Adrenal gland (tissue), 12 donors: ENCODE results near the gene HELZ. TPM values are rescaled to one million over a fixed set of nuclear protein-coding genes. Genes with fewer than 3 reads are reported as not detected.

Experiments used
- DNase-seq, 7 donors: peaks; one replicate each; pipeline ENCODE4 v3.0.0-alpha.2; 2019 to 2020
- H3K27ac ChIP-seq, 5 donors: fragments of 200-600 bp; sonication (generic) in 4 of 5; 1 replicate in 3 of 5; 2 replicates in 2 of 5; pipeline versions ENCODE4 v1.5.1 to v1.8.0; 2016 to 2020; ENCODE audit warnings: mild to moderate bottlenecking in 1 of 5
- H3K27me3 ChIP-seq: fragments of 200-600 bp; 2 replicates; pipeline ENCODE4 v1.8.0; 2021
- H3K36me3 ChIP-seq, 2 donors: fragments of 200-600 bp; replicated peaks in 1 of 2; 1 replicate in 1 of 2; 2 replicates in 1 of 2; pipeline versions ENCODE4 v1.5.1 to v1.8.0; 2018 to 2022
- H3K4me1 ChIP-seq, 2 donors: fragments of 200-600 bp; replicated peaks in 1 of 2; 1 replicate in 1 of 2; 2 replicates in 1 of 2; pipeline versions ENCODE4 v1.5.1 to v1.8.0; 2018 to 2021
- H3K4me3 ChIP-seq, 4 donors: fragments of 200-600 bp; sonication (generic) in 3 of 4; one replicate each; pipeline ENCODE4 v1.5.1; 2016 to 2018
- H3K9me3 ChIP-seq, 3 donors: fragments of 200-600 bp; sonication (generic) in 1 of 3; replicated peaks in 1 of 3; 1 replicate in 2 of 3; 2 replicates in 1 of 3; pipeline versions ENCODE4 v1.5.1 to v1.8.0; 2016 to 2021
- POLR2A ChIP-seq, 2 donors: fragments of 450-650 bp; IDR thresholded peaks; one replicate each; pipeline ENCODE4 v1.6.1; 2017; ENCODE audit warnings: antibody characterized with exemption in 2 of 2, mild to moderate bottlenecking in 2 of 2, moderate library complexity in 1 of 2
- WGBS, 4 donors: extraction: QIAGEN DNeasy Blood & Tissue Kit in 2 of 4; methylation state at CpG; one replicate each; pipeline versions ENCODE4 v1.1.5 to v1.1.7; 2013 to 2017; 5-methylcytosine and 5-hydroxymethylcytosine counted together
- intact Hi-C, 2 donors: fragments of 100-400 bp; cut with DNase I; formaldehyde crosslinking; loops; one replicate each; pipeline versions ENCODE4 v1.14.1 to v1.15.0; 2022 to 2023
- polyA plus RNA-seq, 3 donors: library from polyadenylated mRNA; stranded (reverse); fragments of 200-250 nt in 2 of 3; fragments of 350-450 nt in 1 of 3; fragmentation: Illumina TruSeq in 1 of 3; extraction: RNeasy Lipid Tissue Mini Kit (QIAGEN cat#74804) in 1 of 3; gene quantifications; one replicate each; pipeline ENCODE4 v1.2.3, GENCODE V29; 2013 to 2014
- total RNA-seq, 9 donors: library from RNA; depleted of rRNA in 4 of 9; stranded (reverse); fragments of >200 nt in 4 of 9; fragments of 120-200 nt in 1 of 9; fragmentation: NEBNext Ultra II Directional in 1 of 9; extraction: Animal tissue kit (Norgen Biotek cat#: 25700) in 1 of 9; gene quantifications; one replicate each; pipeline versions ENCODE4 v1.1.0 to v1.2.4, GENCODE V29; 2013 to 2023
- TF ChIP-seq, protein P1 (sequence below), 6 experiments: fragments of 450-650 bp in 4 of 6; fragments of 200-600 bp in 2 of 6; sonication (generic) in 1 of 6; IDR thresholded peaks; 1 replicate in 5 of 6; 2 replicates in 1 of 6; pipeline versions ENCODE4 v1.5.1 to v1.8.0; 2016 to 2021; ENCODE audit warnings: antibody characterized with exemption in 6 of 6, mild to moderate bottlenecking in 2 of 6, moderate library complexity in 1 of 6
- donor health status: healthy with polysubstance abuse.
- donor health status: Bipolar disorder and iron deficiency.
- donor health status: DM: yes; HTN: yes; CAD: no.
- donor health status: DM: no; HTN: no; CAD: no.
- donor health status: DM: no; HTN: no; CAD: no.
- donor health status: DM: yes; HTN: yes; CAD: no.

HELZ gene
- total and polyA plus RNA-seq, 12 donors: 3.1 to 88.0 (median 47.9) TPM

DNA sequence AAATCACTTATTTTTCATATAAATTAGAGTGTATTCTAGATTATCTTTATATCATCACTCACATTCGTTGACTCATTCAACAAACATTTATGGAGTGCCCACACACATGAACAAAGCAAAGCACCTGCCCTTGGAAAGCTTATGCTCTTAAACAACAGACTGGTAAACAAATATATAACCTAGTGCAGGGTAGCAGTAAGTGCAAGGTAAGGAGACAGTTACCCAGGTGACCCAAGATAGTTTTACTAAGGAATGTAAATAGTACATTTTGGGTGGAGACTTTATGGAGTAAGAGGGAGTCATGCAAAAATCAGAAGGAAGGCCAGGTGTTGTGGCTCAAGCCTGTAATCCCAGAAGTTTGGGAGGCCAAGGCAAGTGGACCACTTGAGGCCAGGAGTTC is 40.4 kb upstream of the HELZ start:
- intact Hi-C loops: no loop called here
- Histone ChIP-seq H3K9me3 (no peaks in the 10 kb centered on the region), H3K27me3 (no peaks in the 10 kb centered on the region), H3K27ac (no peak overlapping the region), H3K4me1 (peaks cover 4 to 8% of the 10 kb centered on the region in 2 donors), H3K36me3 (no peaks in the 10 kb centered on the region), H3K4me3 (no peak overlapping the region)
- DNase-seq: no peak
- WGBS, 4 donors: 80 to 93% (median 87%) methylated on average over 1 of the region's 1 CpG
- TF ChIP-seq, protein P1, sequence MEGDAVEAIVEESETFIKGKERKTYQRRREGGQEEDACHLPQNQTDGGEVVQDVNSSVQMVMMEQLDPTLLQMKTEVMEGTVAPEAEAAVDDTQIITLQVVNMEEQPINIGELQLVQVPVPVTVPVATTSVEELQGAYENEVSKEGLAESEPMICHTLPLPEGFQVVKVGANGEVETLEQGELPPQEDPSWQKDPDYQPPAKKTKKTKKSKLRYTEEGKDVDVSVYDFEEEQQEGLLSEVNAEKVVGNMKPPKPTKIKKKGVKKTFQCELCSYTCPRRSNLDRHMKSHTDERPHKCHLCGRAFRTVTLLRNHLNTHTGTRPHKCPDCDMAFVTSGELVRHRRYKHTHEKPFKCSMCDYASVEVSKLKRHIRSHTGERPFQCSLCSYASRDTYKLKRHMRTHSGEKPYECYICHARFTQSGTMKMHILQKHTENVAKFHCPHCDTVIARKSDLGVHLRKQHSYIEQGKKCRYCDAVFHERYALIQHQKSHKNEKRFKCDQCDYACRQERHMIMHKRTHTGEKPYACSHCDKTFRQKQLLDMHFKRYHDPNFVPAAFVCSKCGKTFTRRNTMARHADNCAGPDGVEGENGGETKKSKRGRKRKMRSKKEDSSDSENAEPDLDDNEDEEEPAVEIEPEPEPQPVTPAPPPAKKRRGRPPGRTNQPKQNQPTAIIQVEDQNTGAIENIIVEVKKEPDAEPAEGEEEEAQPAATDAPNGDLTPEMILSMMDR (IDR thresholded peaks at IDR 0.05): no peak

DNA sequence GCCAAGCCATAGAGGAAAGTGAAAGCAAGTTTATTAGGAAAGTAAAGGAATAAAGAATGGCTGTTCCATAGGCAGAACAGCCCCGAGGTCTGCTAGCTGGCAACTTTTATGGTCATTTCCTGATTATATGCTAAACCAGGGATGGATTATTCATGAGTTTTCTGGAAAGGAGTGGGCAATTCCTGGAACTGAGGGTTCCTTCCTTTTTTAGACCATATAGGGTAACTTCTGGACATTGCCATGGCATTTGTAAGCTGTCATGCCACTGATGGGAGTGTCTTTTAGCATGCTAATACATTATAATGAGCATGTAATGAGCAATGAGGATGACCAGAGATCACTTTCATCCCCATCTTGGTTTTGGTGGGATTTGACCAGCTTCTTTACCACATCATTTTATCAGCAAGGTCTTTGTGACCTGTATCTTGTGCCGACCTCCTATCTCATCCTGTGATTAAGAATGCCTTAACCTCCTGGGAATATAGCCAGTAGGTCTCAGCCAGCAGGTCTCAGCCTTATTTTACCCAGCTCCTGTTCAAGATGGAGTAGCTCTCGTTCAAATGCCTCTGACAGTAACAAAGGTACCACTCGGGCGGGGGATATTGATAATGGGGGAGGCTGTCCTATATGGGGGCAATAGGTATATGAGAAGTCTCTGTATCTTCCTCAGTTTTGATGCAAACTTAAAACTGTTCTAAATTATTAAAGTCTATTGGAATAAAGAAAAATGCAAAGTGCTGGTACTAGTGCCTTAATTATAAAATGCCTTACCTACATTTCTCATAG is 38.9 kb upstream of the HELZ start:
- Histone ChIP-seq H3K36me3 (no peaks in the 10 kb centered on the region), H3K4me1 (no peaks in the 10 kb centered on the region), H3K27ac (no peak overlapping the region), H3K27me3 (no peaks in the 10 kb centered on the region), H3K9me3 (no peaks in the 10 kb centered on the region), H3K4me3 (no peak overlapping the region)
- DNase-seq: no peak
- 65 to 80% (median 71%) methylated on average over 5 of the region's 5 CpGs for WGBS, 4 donors
- TF ChIP-seq, protein P1 (IDR thresholded peaks at IDR 0.05): no peak
- TF ChIP-seq POLR2A (IDR thresholded peaks at IDR 0.05): no peak
- intact Hi-C loops: no loop called here

DNA sequence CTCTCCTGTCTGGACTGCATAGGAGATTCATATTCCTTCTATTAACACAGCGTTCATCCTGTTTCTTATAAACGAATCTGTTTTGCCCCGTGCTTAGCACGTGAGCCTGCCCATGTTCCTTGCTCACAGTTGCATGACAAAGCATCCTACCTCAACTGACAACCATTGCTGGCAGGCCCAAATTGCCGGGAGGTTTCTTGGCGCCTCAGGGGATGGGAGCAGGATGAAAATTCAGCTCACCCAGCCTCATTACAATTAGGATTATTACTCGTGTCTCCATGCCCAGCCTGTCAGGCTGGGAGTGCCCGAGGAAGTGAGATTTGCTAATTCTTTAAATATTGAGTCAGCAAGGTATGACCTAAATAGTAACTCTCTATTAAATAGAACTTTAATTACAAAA is 36.7 kb upstream of the HELZ start:
- DNase-seq: no peak
- Histone ChIP-seq H3K4me1 (no peaks in the 10 kb centered on the region), H3K27me3 (no peaks in the 10 kb centered on the region), H3K9me3 (no peaks in the 10 kb centered on the region), H3K27ac (no peak overlapping the region), H3K36me3 (no peaks in the 10 kb centered on the region), H3K4me3 (no peak overlapping the region)
- intact Hi-C loops: no loop called here
- 74 to 82% (median 78%) methylated on average over 8 of the region's 8 CpGs for WGBS, 4 donors
- TF ChIP-seq, protein P1 (IDR thresholded peaks at IDR 0.05): no peak
- no peak for TF ChIP-seq POLR2A (IDR thresholded peaks at IDR 0.05)

DNA sequence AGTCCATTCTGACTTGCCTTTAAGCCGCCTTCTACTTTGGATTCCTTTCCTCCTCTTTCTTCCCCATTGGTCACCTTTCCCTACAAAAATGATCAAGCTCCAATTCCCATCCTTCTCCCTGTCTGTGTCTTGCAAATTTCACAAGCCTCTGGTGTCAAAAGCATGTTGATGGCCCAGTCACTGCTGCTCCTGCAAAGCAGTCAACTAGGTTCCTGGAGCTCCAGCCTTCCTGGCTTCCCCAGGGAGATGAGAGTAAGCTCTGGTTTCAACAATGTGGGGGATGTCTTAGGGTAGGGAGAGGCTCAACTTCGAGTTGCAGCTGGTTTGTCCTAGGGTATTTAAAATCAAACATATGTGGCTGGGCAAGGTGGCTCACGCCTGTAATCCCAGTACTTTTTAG is 36.1 kb upstream of the HELZ start:
- no peaks in the 10 kb centered on the region for H3K27me3 ChIP-seq
- H3K36me3 ChIP-seq: no peaks in the 10 kb centered on the region
- no peak for DNase-seq
- intact Hi-C loops: no loop called here
- H3K4me1 ChIP-seq: no peaks in the 10 kb centered on the region
- WGBS, 4 donors: 70 to 84% (median 78%) methylated on average over 3 of the region's 3 CpGs
- H3K4me3 ChIP-seq: no peak overlapping the region
- TF ChIP-seq, protein P1 (IDR thresholded peaks at IDR 0.05): no peak
- no peak overlapping the region for H3K27ac ChIP-seq
- no peaks in the 10 kb centered on the region for H3K9me3 ChIP-seq
